Sigmoid colon (tissue), 7 donors: ENCODE measurements around the gene TSC2. TPM values are rescaled to one million over a fixed set of nuclear protein-coding genes. Genes with fewer than 3 reads are reported as not detected.
"Not testable (repeated sequence)": the region's sequence is repeated elsewhere in the genome, so short reads cannot be mapped to it uniquely, and the experiment has no call there.

Source experiments
- DNase-seq: peaks from one replicate; pipeline ENCODE4 v3.0.0-alpha.2; 2019
- H3K27ac ChIP-seq, 4 donors: fragments of 200-600 bp; sonication (generic); one replicate each; pipeline ENCODE4 v1.5.1; 2016 to 2019; ENCODE audit warnings: mild to moderate bottlenecking in 1 of 4
- H3K27me3 ChIP-seq, 3 donors: fragments of 200-600 bp; sonication (generic); one replicate each; pipeline ENCODE4 v1.5.1; 2019; ENCODE audit warnings: mild to moderate bottlenecking in 1 of 3
- H3K36me3 ChIP-seq, 4 donors: fragments of 200-600 bp; sonication (generic); one replicate each; pipeline ENCODE4 v1.5.1; 2016 to 2019
- H3K4me1 ChIP-seq, 4 donors: fragments of 200-600 bp; sonication (generic); one replicate each; pipeline ENCODE4 v1.5.1; 2017 to 2019
- H3K4me3 ChIP-seq, 4 donors: fragments of 200-600 bp; sonication (generic); one replicate each; pipeline ENCODE4 v1.5.1; 2017 to 2019; ENCODE audit warnings: mild to moderate bottlenecking in 2 of 4, moderate library complexity in 1 of 4
- H3K9me3 ChIP-seq, 4 donors: fragments of 200-600 bp in 3 of 4; sonication (generic) in 3 of 4; one replicate each; pipeline versions ENCODE4 v1.5.1 to v1.6.1; 2013 to 2019
- CTCF ChIP-seq, 4 experiments: fragments of 450-650 bp in 3 of 4; fragments of 200-600 bp in 1 of 4; IDR thresholded peaks; one replicate each; pipeline ENCODE4 v1.5.1; 2016 to 2019; ENCODE audit warnings: antibody characterized with exemption in 4 of 4, mild to moderate bottlenecking in 3 of 4, moderate library complexity in 2 of 4
- EP300 ChIP-seq, 4 donors: sonication (generic); formaldehyde crosslinking; IDR thresholded peaks; one replicate each; pipeline ENCODE4 v1.6.1; 2017; ENCODE audit warnings: antibody characterized with exemption in 4 of 4
- POLR2A ChIP-seq, 2 donors: fragments of 450-650 bp; IDR thresholded peaks; one replicate each; pipeline ENCODE4 v1.6.1; 2016; ENCODE audit warnings: antibody characterized with exemption in 2 of 2, mild to moderate bottlenecking in 2 of 2, moderate library complexity in 2 of 2
- POLR2AphosphoS5 ChIP-seq, 4 donors: sonication (generic); formaldehyde crosslinking; IDR thresholded peaks; one replicate each; pipeline ENCODE4 v1.6.1; 2017; ENCODE audit warnings: antibody characterized with exemption in 4 of 4
- WGBS, 2 donors: extraction: QIAGEN DNeasy Blood & Tissue Kit; methylation state at CpG; one replicate each; pipeline ENCODE4 v1.1.7; 2013; 5-methylcytosine and 5-hydroxymethylcytosine counted together
- intact Hi-C: fragments of 100-400 bp; cut with DNase I; formaldehyde crosslinking; loops from one replicate; pipeline ENCODE4 v1.15.1; 2023
- polyA plus RNA-seq, 3 donors: library from polyadenylated mRNA; stranded (reverse); fragments of 200-250 nt; gene quantifications; one replicate each; pipeline ENCODE4 v1.2.3, GENCODE V29; 2013
- total RNA-seq, 4 donors: library from RNA; depleted of rRNA; stranded (reverse); fragments of >200 nt; gene quantifications; one replicate each; pipeline ENCODE4 v1.1.0, GENCODE V29; 2016
- donor health status: healthy with polysubstance abuse.
- donor health status: Bipolar disorder and iron deficiency.
- donor health status: healthy.

The TSC2 gene
- total and polyA plus RNA-seq, 7 donors, result 16.9 to 80.9 (median 34.6) TPM

- Histone ChIP-seq H3K27ac (peak overlapping the region in 3 of 4 donors; percentile 78 to 97 (median 89)), H3K9me3 (no peaks in the 10 kb centered on the region), H3K27me3 (no peaks in the 10 kb centered on the region), H3K36me3 (peaks cover 0 to 5% (median 2%) of the 10 kb centered on the region in 4 donors), H3K4me1 (peaks cover 0 to 73% (median 61%) of the 10 kb centered on the region in 4 donors), H3K4me3 (peak overlapping the region in 3 of 4 donors; percentile 74 to 99 (median 80))
- no peak for DNase-seq
- TF ChIP-seq POLR2A (IDR thresholded peaks at IDR 0.05), result no peak
- no peak for TF ChIP-seq CTCF (IDR thresholded peaks at IDR 0.05)
- WGBS, 2 donors, result 8 to 28% methylated on average over 15 of the region's 15 CpGs
- intact Hi-C loops, result no loop called here
Measured at GRCh38 chr16:2008009-2008526, 39.7 kb upstream of the TSC2 start.

- Histone ChIP-seq H3K27ac (peak overlapping the region; percentile 78 to 97 (median 92)), H3K4me1 (peaks cover 0 to 67% (median 59%) of the 10 kb centered on the region in 4 donors), H3K4me3 (peak overlapping the region; percentile 55 to 99 (median 77)), H3K27me3 (no peaks in the 10 kb centered on the region), H3K36me3 (no peaks in the 10 kb centered on the region), H3K9me3 (no peaks in the 10 kb centered on the region)
- TF ChIP-seq POLR2A (IDR thresholded peaks at IDR 0.05) (no peak), POLR2AphosphoS5 (IDR thresholded peaks at IDR 0.05) (no peak), EP300 (IDR thresholded peaks at IDR 0.05) (no peak)
- intact Hi-C loops, result no loop called here
- 1 to 2% methylated on average over 23 of the region's 23 CpGs for WGBS, 2 donors
- no peak for DNase-seq
Measured at GRCh38 chr16:2008631-2009163, 39.1 kb upstream of the TSC2 start.

GRCh38 chr16:2009164-2009711 is 38.5 kb upstream of the TSC2 start:
- WGBS, 2 donors, result 1% methylated on average over 55 of the region's 55 CpGs
- Histone ChIP-seq H3K4me1 (peaks cover 0 to 62% (median 53%) of the 10 kb centered on the region in 4 donors), H3K27me3 (no peaks in the 10 kb centered on the region), H3K27ac (peak overlapping the region; percentile 78 to 97 (median 92)), H3K9me3 (no peaks in the 10 kb centered on the region), H3K36me3 (no peaks in the 10 kb centered on the region), H3K4me3 (peak overlapping the region; percentile 55 to 99 (median 77))
- intact Hi-C loops, result no loop called here
- TF ChIP-seq CTCF (IDR thresholded peaks at IDR 0.05) (no peak), EP300 (IDR thresholded peaks at IDR 0.05) (no peak), POLR2A (IDR thresholded peaks at IDR 0.05) (no peak), POLR2AphosphoS5 (IDR thresholded peaks at IDR 0.05) (no peak)
- no peak for DNase-seq

GRCh38 chr16:2009791-2010510 is 37.8 kb upstream of the TSC2 start, which contains the start of gene ZNF598:
Gene ZNF598 (minus strand): TSS chr16:2009821.
- H3K27me3 ChIP-seq, result no peaks in the 10 kb centered on the region

GRCh38 chr16:2011726-2012125 is 36.1 kb upstream of the TSC2 start:
- WGBS, 2 donors, result 89 to 91% methylated on average over 9 of the region's 9 CpGs
- H3K36me3 ChIP-seq, H3K27me3 ChIP-seq, intact Hi-C loops, H3K9me3 ChIP-seq, H3K4me3 ChIP-seq, H3K27ac ChIP-seq, DNase-seq: not testable (repeated sequence)
- peaks cover 0 to 37% (median 31%) of the 10 kb centered on the region in 4 donors for H3K4me1 ChIP-seq

More at GRCh38 chr16:2009791-2010510, 37.8 kb upstream of the TSC2 start, which contains the start of gene ZNF598:
- 2 to 4% methylated on average over 52 of the region's 52 CpGs for WGBS, 2 donors
- Histone ChIP-seq H3K9me3 (no peaks in the 10 kb centered on the region), H3K4me3 (peak within 1 kb of the TSS; percentile 55 to 99 (median 77)), H3K36me3 (no peaks in the 10 kb centered on the region), H3K27ac (peak within 1 kb of the TSS; percentile 78 to 97 (median 92)), H3K4me1 (peaks cover 0 to 54% (median 46%) of the 10 kb centered on the region in 4 donors)
- intact Hi-C loops, result no loop called here
- peak; percentile 91 for DNase-seq
- no peak for TF ChIP-seq EP300 (IDR thresholded peaks at IDR 0.05)
- no peak for TF ChIP-seq CTCF (IDR thresholded peaks at IDR 0.05)
- peak; percentile 85 to 96 (median 92) for TF ChIP-seq POLR2AphosphoS5 (IDR thresholded peaks at IDR 0.05)
- TF ChIP-seq POLR2A (IDR thresholded peaks at IDR 0.05), result peak; percentile 92 to 95
